Activated naive CD4-positive, alpha-beta T cell (primary cell): ENCODE measurements around the gene UACA.

Experiments
- DNase-seq, 4 experiments: peaks; one replicate each; lab custom pipeline; 2025; lab: John Stamatoyannopoulos, UW

The UACA gene

GRCh38 chr15:70712271-70712670 is 51.1 kb downstream of the UACA start:
- DNase-seq: no peak

GRCh38 chr15:70710714-70711113 is 52.6 kb downstream of the UACA start:
- no peak for DNase-seq

- DNase-seq: no peak
Measured at GRCh38 chr15:70708839-70709238, 54.5 kb downstream of the UACA start.

DNA sequence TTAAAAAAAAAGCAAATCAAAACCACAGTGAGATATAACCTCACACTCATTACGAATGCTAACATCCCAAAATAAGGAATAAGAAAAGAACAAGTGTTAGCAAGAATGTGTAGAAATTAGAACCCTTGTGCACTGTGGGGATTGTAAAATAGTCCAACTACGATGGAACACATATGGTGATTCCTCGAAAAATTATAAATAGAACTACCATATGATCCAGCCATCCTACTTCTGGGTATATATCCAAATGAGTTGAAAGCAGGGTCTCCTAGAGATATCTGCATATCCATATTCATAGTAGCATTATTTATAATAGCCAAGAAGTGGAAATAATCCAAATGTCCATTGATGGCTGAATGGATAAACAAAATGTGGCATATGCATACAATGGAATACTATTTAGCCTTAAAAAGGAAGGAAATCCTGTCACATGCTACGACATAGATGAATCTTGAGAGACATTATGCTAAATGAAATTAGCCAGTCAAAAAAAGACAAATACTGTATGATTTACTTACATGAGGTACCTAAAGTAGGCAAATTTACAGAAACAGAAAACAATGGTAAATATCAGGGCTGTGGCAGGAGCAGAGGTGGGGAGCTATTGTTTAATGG is 55.6 kb downstream of the UACA start:
- DNase-seq: no peak

DNA sequence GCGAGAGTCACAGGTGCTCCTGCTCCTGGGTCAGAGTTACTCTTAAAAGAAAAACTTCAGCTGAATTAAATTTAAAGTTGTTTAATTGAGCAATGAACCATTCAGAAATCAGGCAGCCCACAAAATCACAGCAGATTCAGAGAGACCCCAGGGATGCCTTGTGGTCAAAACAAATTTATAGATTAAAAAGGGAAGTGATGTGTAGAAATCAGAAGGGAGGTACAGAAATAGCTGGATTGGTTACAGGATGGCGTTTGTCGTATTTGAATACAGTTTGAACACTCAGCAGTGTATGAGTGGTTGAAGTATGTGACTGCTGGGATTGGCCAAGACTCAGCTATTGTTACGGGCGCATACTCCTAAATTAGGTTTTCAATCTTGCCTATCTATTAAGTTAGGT is 58.6 kb downstream of the UACA start:
- no peak for DNase-seq

- no peak for DNase-seq
Measured at GRCh38 chr15:70704166-70704565, 59.2 kb downstream of the UACA start.

GRCh38 chr15:70703096-70703878 is 60.1 kb downstream of the UACA start:
- DNase-seq: no peak

DNA sequence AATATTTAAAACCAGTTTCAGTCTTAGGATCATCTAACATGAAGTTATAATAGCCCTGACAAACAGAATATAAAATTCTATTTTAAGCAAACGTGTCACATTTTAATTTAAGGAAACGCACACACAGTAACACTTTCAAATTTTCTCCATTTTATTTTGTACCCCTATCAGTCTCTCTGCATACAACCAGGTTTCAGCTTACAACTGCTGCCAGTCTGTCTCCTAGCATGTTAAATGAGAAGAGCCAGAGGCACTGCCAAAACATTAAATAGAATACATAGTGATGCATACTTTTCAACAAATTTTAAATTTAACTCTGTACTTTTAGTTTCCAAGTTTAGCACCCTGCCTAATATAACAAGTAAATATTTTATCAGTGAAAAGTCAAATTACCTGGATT is 60.8 kb downstream of the UACA start:
- DNase-seq: no peak

- no peak for DNase-seq
Measured at GRCh38 chr15:70701891-70702568, 61.3 kb downstream of the UACA start.

- DNase-seq: no peak
Measured at GRCh38 chr15:70701171-70701570, 62.2 kb downstream of the UACA start.

DNA sequence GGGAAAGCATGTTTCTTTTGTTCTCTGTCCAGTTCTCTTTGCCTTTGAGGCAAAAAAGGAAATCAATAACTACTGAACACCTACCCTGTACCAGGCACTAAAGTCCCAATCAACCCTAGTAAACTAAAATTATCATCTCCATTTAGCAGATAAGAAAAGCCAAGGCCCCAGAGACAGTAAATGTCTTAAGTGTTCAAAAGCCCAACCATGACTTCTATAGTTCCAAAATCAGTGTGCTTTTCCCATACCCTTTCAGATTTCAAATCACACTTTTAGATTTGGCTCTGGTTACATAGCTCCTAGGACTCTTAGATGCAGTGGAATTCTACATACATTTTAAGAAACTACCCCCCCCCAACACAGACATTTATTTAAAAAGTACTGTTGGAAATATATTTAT is 63.5 kb downstream of the UACA start:
- no peak for DNase-seq

- DNase-seq: no peak
Measured at GRCh38 chr15:70698836-70699390, 64.4 kb downstream of the UACA start.

DNA sequence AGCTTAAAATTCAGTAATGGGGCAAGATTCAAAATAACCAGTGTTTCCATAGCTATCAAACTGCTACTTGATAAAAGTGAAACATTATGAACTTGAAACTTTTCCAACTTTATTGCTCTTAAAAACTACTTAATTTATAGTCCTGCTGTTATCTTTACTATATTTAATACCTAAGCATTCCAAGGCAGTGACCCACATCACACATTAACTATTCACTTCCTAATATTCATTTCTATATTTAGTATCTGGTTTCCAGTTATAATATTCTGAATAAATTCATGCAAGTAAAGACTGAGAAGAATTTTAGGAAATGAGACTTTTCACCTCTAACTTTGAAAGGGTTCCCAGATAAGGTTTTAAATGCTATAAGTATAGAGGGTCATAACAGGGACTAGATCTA is 64.9 kb downstream of the UACA start:
- DNase-seq: no peak

DNA sequence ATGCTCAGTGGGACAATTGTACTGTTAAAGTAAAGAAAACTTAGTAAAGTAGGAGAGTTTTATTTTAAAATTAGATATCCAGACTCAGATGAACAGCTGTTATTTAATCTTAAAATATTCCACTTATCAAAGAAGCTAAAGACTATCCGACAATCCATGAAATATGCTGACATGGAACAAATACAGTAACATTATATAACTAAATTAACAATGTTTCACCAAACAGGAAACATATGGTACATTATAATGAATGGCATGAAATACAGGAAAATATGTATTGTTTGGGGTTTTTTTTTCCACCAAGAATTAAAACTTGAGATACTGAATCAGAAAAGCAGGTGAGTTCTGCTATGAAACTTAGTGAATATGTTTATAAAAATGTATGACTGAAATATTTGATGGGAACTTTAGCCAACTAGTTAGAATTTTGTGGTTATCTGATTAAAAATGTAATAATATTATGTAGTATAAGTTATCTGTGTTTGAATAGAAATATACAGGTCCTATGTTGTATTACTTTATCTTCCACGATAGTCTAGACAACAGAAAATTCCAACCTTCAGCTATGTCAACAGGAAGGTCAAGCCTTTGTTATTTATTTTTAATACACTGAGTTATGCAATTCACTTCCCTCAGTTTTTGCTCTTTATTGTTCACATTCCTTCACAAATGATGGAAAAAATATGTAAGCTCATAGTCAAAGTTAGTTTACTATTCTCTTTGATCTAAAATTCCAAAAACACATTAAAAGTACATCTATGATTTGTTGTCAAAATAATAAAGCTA is 72.7 kb downstream of the UACA start:
- DNase-seq: no peak

DNA sequence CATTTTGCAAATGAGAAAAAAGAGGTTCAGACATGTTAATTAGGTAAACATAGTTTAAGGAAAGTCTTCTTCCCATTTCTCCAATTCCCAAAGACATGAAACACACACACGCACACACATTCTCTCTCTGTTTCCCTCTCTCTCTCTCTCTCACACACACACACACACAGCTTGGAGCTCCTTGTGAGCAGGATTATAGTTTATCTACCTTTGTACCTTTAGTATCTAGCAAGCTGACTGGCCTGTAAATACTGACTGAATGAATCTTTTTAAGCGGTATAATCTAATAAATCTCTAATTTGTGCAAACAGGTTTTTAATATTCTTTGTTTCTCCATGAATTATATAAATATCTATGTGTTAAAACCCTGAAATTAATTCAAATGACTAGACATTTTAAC is 73.3 kb downstream of the UACA start:
- DNase-seq: no peak

DNA sequence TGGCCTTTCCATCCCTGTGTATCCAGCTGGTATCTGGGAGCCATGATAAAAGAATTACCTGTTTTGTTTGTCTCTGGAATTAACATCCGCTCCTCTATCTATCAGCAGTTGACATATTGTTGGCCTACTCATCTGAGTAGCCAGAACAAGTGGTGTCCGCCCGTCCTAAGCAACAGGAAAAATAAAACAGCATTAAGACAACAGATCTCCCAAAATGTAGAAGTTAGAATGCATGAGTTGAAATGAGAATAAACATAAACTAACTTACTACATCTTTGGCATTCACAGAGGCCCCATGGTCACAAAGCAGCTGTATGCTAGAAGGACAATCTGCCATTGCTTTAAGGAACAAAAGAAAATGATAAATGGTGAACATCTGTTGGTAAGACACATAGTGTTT is 75.9 kb downstream of the UACA start:
- DNase-seq: no peak

- DNase-seq: no peak
Measured at GRCh38 chr15:70680817-70681216, 82.5 kb downstream of the UACA start.

- DNase-seq: no peak
Measured at GRCh38 chr15:70679919-70680231, 83.5 kb downstream of the UACA start.

DNA sequence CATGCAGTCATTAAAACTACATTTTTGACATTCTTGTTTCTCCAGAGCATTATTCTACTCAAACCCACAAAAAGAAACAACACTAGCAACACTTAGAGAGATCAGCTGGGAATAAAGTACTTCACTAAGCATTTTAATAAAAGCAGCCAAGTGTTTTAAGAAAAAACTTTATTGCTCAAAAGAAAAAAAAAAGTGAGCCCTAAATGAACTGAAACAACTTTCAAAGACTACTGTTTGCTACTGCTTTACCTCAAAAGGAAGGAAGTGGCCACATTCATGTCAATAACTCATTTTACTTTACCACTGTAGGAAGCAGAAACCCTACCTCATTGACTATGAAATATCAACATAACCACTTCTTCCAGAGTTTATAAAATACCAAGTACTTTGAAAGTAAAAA is 91.3 kb downstream of the UACA start:
- no peak for DNase-seq

DNA sequence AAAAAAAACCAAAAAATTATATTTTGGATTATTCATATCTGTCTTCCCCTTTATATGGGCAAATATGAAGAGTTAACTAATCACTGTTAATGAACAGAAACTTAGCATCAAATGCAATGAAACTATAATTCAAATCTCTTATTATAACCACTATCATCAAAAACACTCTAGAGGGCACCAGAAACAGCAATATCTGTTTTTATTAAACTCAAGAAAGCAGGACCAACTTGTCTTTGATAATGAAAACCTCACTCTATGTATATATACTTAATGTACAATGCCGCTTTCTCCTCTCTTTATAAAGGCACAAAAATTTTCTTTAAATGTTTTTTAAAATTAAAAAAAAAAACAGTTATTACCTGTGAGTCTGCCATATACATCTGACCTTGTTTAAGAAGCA is 92.7 kb downstream of the UACA start:
- DNase-seq: no peak

- DNase-seq: no peak
Measured at GRCh38 chr15:70669966-70670658, 93.2 kb downstream of the UACA start.
